HepG2 (cell line): ENCODE data around the gene SMCO1.

Experiments
- ARID4A ChIP-seq: sonication (generic); formaldehyde crosslinking; IDR thresholded peaks from 2 replicates; pipeline ENCODE4 v1.5.0; 2020; ENCODE audit warnings: mild to moderate bottlenecking, missing genetic modification reagents, borderline replicate concordance
- CHD4 ChIP-seq: fragments of 200-600 bp; sonication (generic); IDR thresholded peaks from 2 replicates; pipeline ENCODE4 v1.7.0; 2017; ENCODE audit warnings: mild to moderate bottlenecking, low read length, borderline replicate concordance
- CTCF ChIP-seq: sonication (generic); formaldehyde crosslinking; IDR thresholded peaks from 2 replicates; pipeline ENCODE4 v1.5.0; 2020; ENCODE audit warnings: mild to moderate bottlenecking, missing genetic modification reagents, moderate library complexity
- EZH2 ChIP-seq: conservative IDR thresholded peaks from 2 replicates; pipeline ENCODE4 v1.6.1; 2012; ENCODE audit warnings: mild to moderate bottlenecking, low read depth, low read length, moderate library complexity
- HDAC6 ChIP-seq: fragments of 200-600 bp; sonication (generic); IDR thresholded peaks from 2 replicates; pipeline ENCODE4 v1.7.0; 2017; ENCODE audit warnings: mild to moderate bottlenecking, antibody characterized with exemption, low read length, low read depth
- JUNB ChIP-seq: sonication (generic); formaldehyde crosslinking; IDR thresholded peaks from 2 replicates; pipeline ENCODE4 v1.8.0; 2022; ENCODE audit warnings: missing genetic modification reagents, mild to moderate bottlenecking, borderline replicate concordance
- SRSF1 ChIP-seq: fragments of 200-400 bp; formaldehyde crosslinking; optimal IDR thresholded peaks from 2 replicates; pipeline ENCODE3; 2017; ENCODE audit warnings: mild to moderate bottlenecking, low read depth, low read length, moderate library complexity
- TP53 ChIP-seq: sonication (generic); formaldehyde crosslinking; conservative IDR thresholded peaks from 2 replicates; pipeline ENCODE4 v1.4.0; 2020; ENCODE audit warnings: missing genetic modification reagents
- ZBTB34 ChIP-seq: sonication (generic); formaldehyde crosslinking; IDR thresholded peaks from 2 replicates; pipeline ENCODE4 v1.8.0; 2022; ENCODE audit warnings: mild to moderate bottlenecking, missing genetic modification reagents
- ZNF18 ChIP-seq: sonication (generic); formaldehyde crosslinking; IDR thresholded peaks from 2 replicates; pipeline ENCODE4 v1.8.0; 2022; ENCODE audit warnings: mild to moderate bottlenecking, missing genetic modification reagents; ENCODE audit not compliant: insufficient replicate concordance
- ZNF503 ChIP-seq: sonication (generic); formaldehyde crosslinking; IDR thresholded peaks from 2 replicates; pipeline ENCODE4 v1.4.0; 2020; ENCODE audit warnings: missing genetic modification reagents

- no peak for TF ChIP-seq ZNF503
- TF ChIP-seq ZBTB34 (CRISPR knock-in tag), result no peak
- TF ChIP-seq EZH2, result no peak
- no peak for TF ChIP-seq HDAC6
- no peak for TF ChIP-seq ARID4A
- no peak for TF ChIP-seq SRSF1
- TF ChIP-seq TP53 (CRISPR knock-in tag), result no peak
- TF ChIP-seq CTCF, result no peak
- no peak for TF ChIP-seq CHD4
- TF ChIP-seq ZNF18 (CRISPR knock-in tag), result no peak
- no peak for TF ChIP-seq JUNB (CRISPR knock-in tag)
Observed at GRCh38 chr3:196563721-196564225, 48.6 kb upstream of the SMCO1 start.
